HG03571 (cell line): ENCODE measurements around the gene CYBRD1.

Experiments
- ATAC-seq: cut with Tn5 transposase; IDR thresholded peaks from one replicate; pipeline ENCODE4 v1.9.1; 2021; ENCODE audit not compliant: unreplicated experiment

CYBRD1 gene

GRCh38 chr2:171551836-171552235 is 29.6 kb downstream of the CYBRD1 start:
- ATAC-seq = no peak

- ATAC-seq = no peak
Measured at GRCh38 chr2:171553236-171553635, 31.0 kb downstream of the CYBRD1 start.

GRCh38 chr2:171553858-171554257 is 31.6 kb downstream of the CYBRD1 start:
- ATAC-seq = no peak

- no peak for ATAC-seq
Measured at GRCh38 chr2:171554991-171555615, 32.8 kb downstream of the CYBRD1 start.

- no peak for ATAC-seq
Measured at GRCh38 chr2:171557363-171557762, 35.1 kb downstream of the CYBRD1 start.

GRCh38 chr2:171563301-171563700 is 41.0 kb downstream of the CYBRD1 start:
- ATAC-seq = no peak

- no peak for ATAC-seq
Measured at GRCh38 chr2:171564463-171564862, 42.2 kb downstream of the CYBRD1 start.

- ATAC-seq = no peak
Measured at GRCh38 chr2:171566057-171566456, 43.8 kb downstream of the CYBRD1 start.

- ATAC-seq = no peak
Measured at GRCh38 chr2:171566753-171567152, 44.5 kb downstream of the CYBRD1 start.

GRCh38 chr2:171568089-171568488 is 45.8 kb downstream of the CYBRD1 start:
- no peak for ATAC-seq

GRCh38 chr2:171571721-171572120 is 49.4 kb downstream of the CYBRD1 start:
- no peak for ATAC-seq

GRCh38 chr2:171574149-171574795 is 52.0 kb downstream of the CYBRD1 start:
- ATAC-seq = peak; percentile 93

GRCh38 chr2:171575606-171576005 is 53.3 kb downstream of the CYBRD1 start:
- no peak for ATAC-seq

GRCh38 chr2:171578127-171578803 is 56.0 kb downstream of the CYBRD1 start:
- ATAC-seq = no peak

- no peak for ATAC-seq
Measured at GRCh38 chr2:171579481-171579880, 57.2 kb downstream of the CYBRD1 start.

GRCh38 chr2:171583566-171583965 is 61.3 kb downstream of the CYBRD1 start:
- no peak for ATAC-seq

- ATAC-seq = no peak
Measured at GRCh38 chr2:171584001-171584400, 61.7 kb downstream of the CYBRD1 start.

GRCh38 chr2:171587132-171587531 is 64.9 kb downstream of the CYBRD1 start:
- no peak for ATAC-seq

- no peak for ATAC-seq
Measured at GRCh38 chr2:171587567-171587966, 65.3 kb downstream of the CYBRD1 start.

- no peak for ATAC-seq
Measured at GRCh38 chr2:171590116-171590515, 67.8 kb downstream of the CYBRD1 start.

- no peak for ATAC-seq
Measured at GRCh38 chr2:171592036-171592555, 69.8 kb downstream of the CYBRD1 start.

GRCh38 chr2:171595456-171595855 is 73.2 kb downstream of the CYBRD1 start:
- ATAC-seq = no peak
